ENCODE data around the gene PTS.

The PTS gene

GRCh38 chr11:112260490-112260889 lies 34.3 kb downstream of the PTS start, which contains the start of gene PLET1:
PLET1 (minus strand) TSS chr11:112260860; CDS start chr11:112260589, 271 bp downstream.
- H3K27ac ChIP-seq (ENCODE audit: low read length) = no peak within 1 kb of the TSS
- no peaks in the 10 kb centered on the region for H3K4me1 ChIP-seq (ENCODE audit: control insufficient read depth, insufficient read depth, low read length)
- no peaks in the 10 kb centered on the region for H3K36me3 ChIP-seq (ENCODE audit: control insufficient read depth, insufficient read depth, low read length)
- DNase-seq (ENCODE audit: low read depth, low spot score) = no peak
- no peaks in the 10 kb centered on the region for H3K27me3 ChIP-seq (ENCODE audit: control insufficient read depth, insufficient read depth, low read length)
- no peaks in the 10 kb centered on the region for H3K9me3 ChIP-seq (ENCODE audit: control insufficient read depth, insufficient read depth, low read length)
- no peak within 1 kb of the TSS for H3K4me3 ChIP-seq (ENCODE audit: low read length)
- WGBS (ENCODE audit: insufficient coverage, insufficient read length) = no CpG with 5 or more reads among the region's 2 CpGs

GRCh38 chr11:112265659-112266409 lies 39.6 kb downstream of the PTS start:
- H3K4me3 ChIP-seq (ENCODE audit: low read length) = no peak overlapping the region
- H3K9me3 ChIP-seq (ENCODE audit: control insufficient read depth, insufficient read depth, low read length) = no peaks in the 10 kb centered on the region
- no peaks in the 10 kb centered on the region for H3K27me3 ChIP-seq (ENCODE audit: control insufficient read depth, insufficient read depth, low read length)
- no CpG with 5 or more reads among the region's 11 CpGs for WGBS (ENCODE audit: insufficient coverage, insufficient read length)
- DNase-seq (ENCODE audit: low read depth, low spot score) = no peak
- no peaks in the 10 kb centered on the region for H3K4me1 ChIP-seq (ENCODE audit: control insufficient read depth, insufficient read depth, low read length)
- no peak overlapping the region for H3K27ac ChIP-seq (ENCODE audit: low read length)
- no peaks in the 10 kb centered on the region for H3K36me3 ChIP-seq (ENCODE audit: control insufficient read depth, insufficient read depth, low read length)

- no peak overlapping the region for H3K27ac ChIP-seq (ENCODE audit: low read length)
- H3K36me3 ChIP-seq (ENCODE audit: control insufficient read depth, insufficient read depth, low read length) = no peaks in the 10 kb centered on the region
- H3K4me1 ChIP-seq (ENCODE audit: control insufficient read depth, insufficient read depth, low read length) = no peaks in the 10 kb centered on the region
- WGBS (ENCODE audit: insufficient coverage, insufficient read length) = no CpG with 5 or more reads among the region's 3 CpGs
- H3K4me3 ChIP-seq (ENCODE audit: low read length) = no peak overlapping the region
- no peak for DNase-seq (ENCODE audit: low read depth, low spot score)
- no peaks in the 10 kb centered on the region for H3K27me3 ChIP-seq (ENCODE audit: control insufficient read depth, insufficient read depth, low read length)
- H3K9me3 ChIP-seq (ENCODE audit: control insufficient read depth, insufficient read depth, low read length) = no peaks in the 10 kb centered on the region
Measured at GRCh38 chr11:112266410-112266778, 40.2 kb downstream of the PTS start.

GRCh38 chr11:112267188-112267591 lies 41.0 kb downstream of the PTS start:
- no CpG with 5 or more reads among the region's 5 CpGs for WGBS (ENCODE audit: insufficient coverage, insufficient read length)
- no peak overlapping the region for H3K27ac ChIP-seq (ENCODE audit: low read length)
- H3K9me3 ChIP-seq (ENCODE audit: control insufficient read depth, insufficient read depth, low read length) = no peaks in the 10 kb centered on the region
- no peaks in the 10 kb centered on the region for H3K27me3 ChIP-seq (ENCODE audit: control insufficient read depth, insufficient read depth, low read length)
- no peak overlapping the region for H3K4me3 ChIP-seq (ENCODE audit: low read length)
- H3K36me3 ChIP-seq (ENCODE audit: control insufficient read depth, insufficient read depth, low read length) = no peaks in the 10 kb centered on the region
- no peaks in the 10 kb centered on the region for H3K4me1 ChIP-seq (ENCODE audit: control insufficient read depth, insufficient read depth, low read length)
- no peak for DNase-seq (ENCODE audit: low read depth, low spot score)

- DNase-seq (ENCODE audit: low read depth, low spot score) = no peak
- Histone ChIP-seq H3K36me3 (ENCODE audit: control insufficient read depth, insufficient read depth, low read length) (no peaks in the 10 kb centered on the region), H3K27me3 (ENCODE audit: control insufficient read depth, insufficient read depth, low read length) (no peaks in the 10 kb centered on the region), H3K9me3 (ENCODE audit: control insufficient read depth, insufficient read depth, low read length) (no peaks in the 10 kb centered on the region), H3K4me3 (ENCODE audit: low read length) (no peak overlapping the region), H3K27ac (ENCODE audit: low read length) (no peak overlapping the region), H3K4me1 (ENCODE audit: control insufficient read depth, insufficient read depth, low read length) (no peaks in the 10 kb centered on the region)
- WGBS (ENCODE audit: insufficient coverage, insufficient read length) = no CpG with 5 or more reads among the region's 5 CpGs
Measured at GRCh38 chr11:112268406-112268805, 42.2 kb downstream of the PTS start.

- H3K9me3 ChIP-seq (ENCODE audit: control insufficient read depth, insufficient read depth, low read length) = no peaks in the 10 kb centered on the region
- H3K27me3 ChIP-seq (ENCODE audit: control insufficient read depth, insufficient read depth, low read length) = no peaks in the 10 kb centered on the region
- H3K4me3 ChIP-seq (ENCODE audit: low read length) = no peak overlapping the region
- no peaks in the 10 kb centered on the region for H3K4me1 ChIP-seq (ENCODE audit: control insufficient read depth, insufficient read depth, low read length)
- H3K36me3 ChIP-seq (ENCODE audit: control insufficient read depth, insufficient read depth, low read length) = no peaks in the 10 kb centered on the region
- 100% methylated on average over 2 of the region's 6 CpGs for WGBS (ENCODE audit: insufficient coverage, insufficient read length)
- DNase-seq (ENCODE audit: low read depth, low spot score) = no peak
- no peak overlapping the region for H3K27ac ChIP-seq (ENCODE audit: low read length)
Measured at GRCh38 chr11:112269139-112269538, 42.9 kb downstream of the PTS start.

GRCh38 chr11:112270551-112271180 lies 44.4 kb downstream of the PTS start:
- no CpG with 5 or more reads among the region's 12 CpGs for WGBS (ENCODE audit: insufficient coverage, insufficient read length)
- H3K9me3 ChIP-seq (ENCODE audit: control insufficient read depth, insufficient read depth, low read length) = no peaks in the 10 kb centered on the region
- no peak for DNase-seq (ENCODE audit: low read depth, low spot score)
- no peaks in the 10 kb centered on the region for H3K27me3 ChIP-seq (ENCODE audit: control insufficient read depth, insufficient read depth, low read length)
- no peaks in the 10 kb centered on the region for H3K4me1 ChIP-seq (ENCODE audit: control insufficient read depth, insufficient read depth, low read length)
- no peaks in the 10 kb centered on the region for H3K36me3 ChIP-seq (ENCODE audit: control insufficient read depth, insufficient read depth, low read length)
- no peak overlapping the region for H3K27ac ChIP-seq (ENCODE audit: low read length)
- H3K4me3 ChIP-seq (ENCODE audit: low read length) = no peak overlapping the region

- Histone ChIP-seq H3K27me3 (ENCODE audit: control insufficient read depth, insufficient read depth, low read length) (no peaks in the 10 kb centered on the region), H3K36me3 (ENCODE audit: control insufficient read depth, insufficient read depth, low read length) (no peaks in the 10 kb centered on the region), H3K4me1 (ENCODE audit: control insufficient read depth, insufficient read depth, low read length) (no peaks in the 10 kb centered on the region), H3K9me3 (ENCODE audit: control insufficient read depth, insufficient read depth, low read length) (no peaks in the 10 kb centered on the region), H3K4me3 (ENCODE audit: low read length) (no peak overlapping the region), H3K27ac (ENCODE audit: low read length) (no peak overlapping the region)
- no CpG with 5 or more reads among the region's 4 CpGs for WGBS (ENCODE audit: insufficient coverage, insufficient read length)
- DNase-seq (ENCODE audit: low read depth, low spot score) = no peak
Measured at GRCh38 chr11:112271242-112271641, 45.0 kb downstream of the PTS start.

- WGBS (ENCODE audit: insufficient coverage, insufficient read length) = no CpG with 5 or more reads among the region's 1 CpG
- Histone ChIP-seq H3K4me1 (ENCODE audit: control insufficient read depth, insufficient read depth, low read length) (no peaks in the 10 kb centered on the region), H3K27ac (ENCODE audit: low read length) (no peak overlapping the region), H3K4me3 (ENCODE audit: low read length) (no peak overlapping the region), H3K27me3 (ENCODE audit: control insufficient read depth, insufficient read depth, low read length) (no peaks in the 10 kb centered on the region), H3K9me3 (ENCODE audit: control insufficient read depth, insufficient read depth, low read length) (no peaks in the 10 kb centered on the region), H3K36me3 (ENCODE audit: control insufficient read depth, insufficient read depth, low read length) (no peaks in the 10 kb centered on the region)
- no peak for DNase-seq (ENCODE audit: low read depth, low spot score)
Measured at GRCh38 chr11:112273066-112273465, 46.8 kb downstream of the PTS start.

GRCh38 chr11:112274007-112274783 lies 48.0 kb downstream of the PTS start:
- Histone ChIP-seq H3K36me3 (ENCODE audit: control insufficient read depth, insufficient read depth, low read length) (no peaks in the 10 kb centered on the region), H3K27ac (ENCODE audit: low read length) (no peak overlapping the region), H3K4me1 (ENCODE audit: control insufficient read depth, insufficient read depth, low read length) (no peaks in the 10 kb centered on the region), H3K4me3 (ENCODE audit: low read length) (no peak overlapping the region), H3K27me3 (ENCODE audit: control insufficient read depth, insufficient read depth, low read length) (no peaks in the 10 kb centered on the region), H3K9me3 (ENCODE audit: control insufficient read depth, insufficient read depth, low read length) (no peaks in the 10 kb centered on the region)
- no peak for DNase-seq (ENCODE audit: low read depth, low spot score)
- WGBS (ENCODE audit: insufficient coverage, insufficient read length) = 100% methylated on average over 2 of the region's 7 CpGs
